Hippocampal formation (tissue), 2 donors: ENCODE measurements around the gene FLYWCH2.
"Not testable (repeated sequence)": the region's sequence is repeated elsewhere in the genome, so short reads cannot be mapped to it uniquely, and the experiment has no call there.

ENCODE experiments used
- DNase-seq, 2 donors: peaks; one replicate each; lab custom pipeline; 2025; lab: John Stamatoyannopoulos, UW

The FLYWCH2 gene

DNA sequence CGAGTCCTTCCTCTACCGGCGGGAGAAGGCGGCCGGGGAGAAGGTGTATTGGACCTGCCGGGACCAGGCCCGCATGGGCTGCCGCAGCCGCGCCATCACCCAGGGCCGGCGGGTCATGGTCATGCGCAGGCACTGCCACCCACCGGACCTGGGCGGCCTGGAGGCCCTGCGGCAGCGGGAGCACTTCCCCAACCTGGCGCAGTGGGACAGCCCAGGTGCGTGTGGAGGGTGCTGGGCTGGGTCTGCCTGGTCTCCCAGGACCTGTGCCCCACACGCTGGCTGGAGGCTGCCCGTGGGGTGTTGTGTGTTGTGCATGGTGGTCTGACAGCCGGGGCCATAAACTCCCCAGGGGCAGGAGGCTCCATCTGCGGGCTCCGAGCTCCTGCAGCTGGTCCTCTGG is 54.2 kb downstream of the FLYWCH2 start:
- no peak for DNase-seq

DNA sequence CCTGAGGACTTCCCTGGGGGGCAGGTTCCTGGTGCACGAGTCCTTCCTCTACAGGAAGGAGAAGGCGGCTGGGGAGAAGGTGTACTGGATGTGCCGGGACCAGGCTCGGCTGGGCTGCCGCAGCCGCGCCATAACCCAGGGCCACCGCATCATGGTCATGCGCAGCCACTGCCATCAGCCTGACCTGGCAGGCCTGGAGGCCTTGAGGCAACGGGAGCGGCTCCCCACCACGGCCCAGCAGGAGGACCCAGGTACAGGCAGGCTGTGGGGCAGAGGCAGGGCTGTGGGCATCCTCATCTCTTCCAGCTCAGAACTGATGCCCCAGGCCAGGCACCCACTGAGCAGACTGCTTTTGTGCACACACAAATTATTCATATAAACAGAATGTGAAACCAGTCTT is 55.2 kb downstream of the FLYWCH2 start:
- no peak for DNase-seq

DNA sequence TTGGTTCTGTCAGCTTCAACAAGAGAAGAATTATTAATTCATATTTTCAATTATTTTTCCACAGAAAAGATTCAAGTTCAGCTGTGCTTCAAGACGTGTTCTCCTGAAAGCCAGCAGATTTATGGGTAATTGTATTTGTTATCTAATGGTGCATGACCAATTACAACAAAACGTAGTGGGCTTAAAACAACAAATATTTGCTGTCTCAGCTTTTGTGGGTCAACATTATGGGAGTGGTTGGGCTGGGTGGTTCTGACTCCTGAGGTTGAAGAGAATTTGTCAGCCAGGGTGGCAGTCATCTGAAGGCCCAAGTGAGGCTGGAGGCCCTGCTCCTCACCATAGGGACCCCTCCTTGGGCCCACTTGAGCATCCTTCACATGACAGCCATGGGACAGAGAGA is 57.0 kb downstream of the FLYWCH2 start:
- no peak for DNase-seq

DNA sequence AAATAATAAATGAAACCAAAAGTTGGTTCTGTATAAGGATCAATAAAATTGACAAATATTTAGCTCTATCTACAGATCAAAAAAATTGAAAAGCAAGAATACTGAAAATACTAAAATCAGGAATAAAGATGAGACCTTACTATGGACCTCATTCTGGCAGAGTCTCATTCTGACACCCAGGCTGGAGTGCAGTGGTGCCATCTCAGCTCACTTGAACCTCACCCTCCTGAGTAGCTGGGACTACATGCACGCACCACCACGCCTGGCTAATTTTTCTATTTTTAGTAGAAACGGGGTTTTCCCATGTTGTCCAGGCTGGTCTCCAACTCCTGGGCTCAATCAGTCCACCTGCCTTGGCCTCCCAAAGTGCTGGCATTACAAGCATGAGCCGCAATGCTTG is 59.0 kb downstream of the FLYWCH2 start:
- DNase-seq: no peak

DNA sequence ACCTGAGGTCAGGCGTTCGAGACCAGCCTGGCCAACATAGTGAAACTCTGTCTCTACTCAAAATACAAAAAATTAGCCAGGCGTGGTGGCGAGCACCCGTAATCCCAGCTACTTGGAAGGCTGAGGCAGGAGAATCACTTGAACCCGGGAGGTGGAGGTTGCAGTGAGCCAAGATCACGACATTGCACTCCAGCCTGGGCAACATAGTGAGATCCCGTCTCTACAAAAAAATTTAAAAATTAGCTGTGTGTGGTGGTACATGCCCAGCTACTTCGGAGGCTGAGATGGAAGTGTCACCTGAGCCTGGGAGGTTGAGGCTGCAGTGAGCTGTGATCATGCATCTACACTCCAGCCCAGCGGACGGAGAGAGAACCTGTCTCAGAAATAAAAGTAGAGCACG is 60.7 kb downstream of the FLYWCH2 start:
- DNase-seq: not testable (repeated sequence)

DNA sequence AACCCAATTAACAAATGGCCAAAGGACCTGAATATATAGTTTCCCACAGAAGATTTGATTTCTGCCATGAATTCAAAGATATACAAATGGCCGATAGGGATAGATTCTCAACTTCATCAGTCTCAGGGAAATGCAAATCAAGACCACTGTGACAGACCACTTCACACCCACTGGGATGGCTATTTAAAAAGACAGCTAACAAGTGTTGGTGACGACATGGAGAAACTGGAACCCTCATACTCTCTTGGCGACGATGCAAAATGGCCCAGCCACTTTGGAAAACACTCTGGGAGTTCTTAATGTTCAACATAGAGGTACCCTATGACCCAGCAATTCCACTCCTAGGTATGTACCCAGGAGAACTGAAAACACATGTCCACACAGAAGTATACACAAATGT is 63.6 kb downstream of the FLYWCH2 start:
- DNase-seq: no peak
